ENCODE results near the gene RNF208. TPM values are rescaled to one million over a fixed set of nuclear protein-coding genes. Genes with fewer than 3 reads are reported as not detected.

Gene RNF208
- total and polyA plus RNA-seq, 10 of the 15 experiments (the other 5 are each of a cell fraction or from before 2014, with no cell fraction given) = 0.06 to 10.7 (median 0.77) TPM

- H3K9me3 ChIP-seq (replicated peaks; ENCODE audit: control insufficient read depth, insufficient read depth, low read length) = no peaks in the 10 kb centered on the region
- no peaks in the 10 kb centered on the region for H3K27me3 ChIP-seq (replicated peaks in 1 of 2; ENCODE audit: control insufficient read depth in 2 of 2, insufficient read depth in 2 of 2, low read length in 1 of 2)
- DNase-seq (ENCODE audit: low read depth, low spot score) (no peak), FAIRE-seq (no peak), ATAC-seq (no peak)
- peaks cover 4% of the 10 kb centered on the region for H3K79me2 ChIP-seq (ENCODE audit: control insufficient read depth, insufficient read depth, low read length)
- H4K20me1 ChIP-seq (ENCODE audit: control insufficient read depth, insufficient read depth) = no peaks in the 10 kb centered on the region
- intact Hi-C loops (cut with micrococcal nuclease; ENCODE audit: unreplicated experiment) (no loop called here), in situ Hi-C loops (cut with MboI) (no loop called here)
- 42% methylated on average over 36 of the region's 40 CpGs for WGBS (ENCODE audit: insufficient coverage, insufficient replicate concordance, low lambda C conversion rate, missing lambda C conversion rate)
- POLR2A ChIA-PET = interaction anchor here (0.6 to 1.1 kb wide), 4 partner anchors 9 to 119 kb away, joined by 3 to 4 read pairs (median 3); partner anchors contain the start of genes CYSRT1 and TPRN
- RAD21 ChIA-PET (ENCODE audit: unreplicated experiment) = interaction anchor here (1.0 to 4.6 kb wide), 2 partner anchors 45 to 116 kb away, joined by 4 to 20 read pairs; partner anchors contain the start of genes ANAPC2 and SSNA1
- BruUV-seq (replicated peaks) = no TSS peak
- H3K4me2 ChIP-seq (ENCODE audit: control insufficient read depth, insufficient read depth) = no peak overlapping the region
- SMC1A ChIA-PET (ENCODE audit: uncharacterized antibody, unreplicated experiment) = no interaction called here
- H3K4me3 ChIP-seq = no peak overlapping the region
- TF ChIP-seq TCF7 (IDR thresholded peaks at IDR 0.05; ENCODE audit: borderline replicate concordance) (no peak), USF1 (IDR thresholded peaks at IDR 0.05; ENCODE audit: borderline replicate concordance, extremely low read length, insufficient read depth, low read depth, low read length) (no peak), KAT2A (conservative IDR thresholded peaks at IDR 0.05; ENCODE audit: control insufficient read depth, low read depth, low read length) (no peak), YY1 (IDR thresholded peaks at IDR 0.05; ENCODE audit: low read depth, low read length) (no peak), POLR2AphosphoS5 (IDR thresholded peaks at IDR 0.05; ENCODE audit: low read length) (no peak), CREB1 (IDR thresholded peaks at IDR 0.05; ENCODE audit: low read depth) (no peak), ZNF687 (IDR thresholded peaks at IDR 0.05) (no peak), NR2C2 (IDR thresholded peaks at IDR 0.05; ENCODE audit: borderline replicate concordance, control insufficient read depth, insufficient read length, low read depth) (no peak)
- CTCF ChIA-PET = interaction anchor here (1.2 to 1.3 kb wide), 2 partner anchors 116 to 138 kb away, joined by 3 to 4 read pairs; no protein-coding TSS in a partner anchor
- H3K27ac ChIP-seq (ENCODE audit: control insufficient read depth, insufficient read depth) = no peak overlapping the region
- H3K36me3 ChIP-seq (ENCODE audit: control insufficient read depth in 2 of 2, insufficient read depth in 2 of 2, low read length in 1 of 2) = no peaks in the 10 kb centered on the region
- H2AFZ ChIP-seq (ENCODE audit: control insufficient read depth, low read depth, low read length) = no peak overlapping the region
- H3K4me1 ChIP-seq (ENCODE audit: control insufficient read depth, insufficient read depth, low read length) = peaks cover 25% of the 10 kb centered on the region
- H3K9ac ChIP-seq (ENCODE audit: control insufficient read depth, insufficient read depth, low read length) = no peak overlapping the region
Observed at GRCh38 chr9:137234055-137234697, 12.1 kb upstream of the RNF208 start.
